ENCODE data around the gene GREB1L. TPM values are rescaled to one million over a fixed set of nuclear protein-coding genes. Genes with fewer than 3 reads are reported as not detected.

GREB1L gene
- total RNA-seq, 6 experiments from 2014 or later: 1.9 to 10.8 (median 2.3) TPM

- H3K36me3 Mint-ChIP-seq (ENCODE audit: low read depth): no peaks in the 10 kb centered on the region
- H3K27ac Mint-ChIP-seq: no peak overlapping the region
- H3K4me1 Mint-ChIP-seq (ENCODE audit: low read depth): no peaks in the 10 kb centered on the region; the same call in 1 of the 2 replicates
- no peaks in the 10 kb centered on the region for H3K9me3 Mint-ChIP-seq
- no peak for TF ChIP-seq CTCF (IDR thresholded peaks at IDR 0.05)
- no peaks in the 10 kb centered on the region; the same call in 1 of the 2 replicates for H3K27me3 Mint-ChIP-seq (ENCODE audit: insufficient read depth)
- no peak overlapping the region for H3K4me3 Mint-ChIP-seq
- DNase-seq: no peak
These were observed 162.4 kb downstream of the GREB1L start for GRCh38 chr18:21404426-21404825.

GRCh38 chr18:21406116-21406515 lies 164.1 kb downstream of the GREB1L start:
- Mint-ChIP-seq H3K4me3 (no peak overlapping the region), H3K9me3 (no peaks in the 10 kb centered on the region), H3K36me3 (ENCODE audit: low read depth) (no peaks in the 10 kb centered on the region), H3K27ac (no peak overlapping the region), H3K27me3 (ENCODE audit: insufficient read depth) (no peaks in the 10 kb centered on the region; the same call in 1 of the 2 replicates), H3K4me1 (ENCODE audit: low read depth) (no peaks in the 10 kb centered on the region; the same call in 1 of the 2 replicates)
- TF ChIP-seq CTCF (IDR thresholded peaks at IDR 0.05): no peak
- DNase-seq: no peak

GRCh38 chr18:21408681-21409080 lies 166.6 kb downstream of the GREB1L start:
- no peak for TF ChIP-seq CTCF (IDR thresholded peaks at IDR 0.05)
- no peaks in the 10 kb centered on the region for H3K36me3 Mint-ChIP-seq (ENCODE audit: low read depth)
- H3K27me3 Mint-ChIP-seq (ENCODE audit: insufficient read depth): no peaks in the 10 kb centered on the region; the same call in none of the 2 replicates
- H3K27ac Mint-ChIP-seq: no peak overlapping the region
- peaks cover 4% of the 10 kb centered on the region; the same call in 1 of the 2 replicates for H3K4me1 Mint-ChIP-seq (ENCODE audit: low read depth)
- no peaks in the 10 kb centered on the region for H3K9me3 Mint-ChIP-seq
- no peak overlapping the region for H3K4me3 Mint-ChIP-seq
- DNase-seq: no peak

- no peak for TF ChIP-seq CTCF (IDR thresholded peaks at IDR 0.05)
- no peak for DNase-seq
- Mint-ChIP-seq H3K36me3 (ENCODE audit: low read depth) (no peaks in the 10 kb centered on the region; the same call in 1 of the 2 replicates), H3K9me3 (no peaks in the 10 kb centered on the region), H3K4me1 (ENCODE audit: low read depth) (peaks cover 11% of the 10 kb centered on the region), H3K4me3 (no peak overlapping the region), H3K27me3 (ENCODE audit: insufficient read depth) (no peaks in the 10 kb centered on the region; the same call in 1 of the 2 replicates), H3K27ac (no peak overlapping the region)
These were observed 191.4 kb downstream of the GREB1L start for GRCh38 chr18:21433436-21433835.

- Mint-ChIP-seq H3K27ac (peak overlapping the region; percentile 88), H3K4me1 (ENCODE audit: low read depth) (peaks cover 34% of the 10 kb centered on the region), H3K27me3 (ENCODE audit: insufficient read depth) (no peaks in the 10 kb centered on the region; the same call in none of the 2 replicates), H3K36me3 (ENCODE audit: low read depth) (no peaks in the 10 kb centered on the region; the same call in 1 of the 2 replicates), H3K4me3 (peak overlapping the region; percentile 77), H3K9me3 (no peaks in the 10 kb centered on the region)
- TF ChIP-seq CTCF (IDR thresholded peaks at IDR 0.05): no peak
- DNase-seq: peak; percentile 89
These were observed 197.4 kb downstream of the GREB1L start for GRCh38 chr18:21439431-21439846.

Data from HFFc6 (cell line).